Measurements from ENCODE around the gene DNAH17.

- TF ChIP-seq, protein P1, sequence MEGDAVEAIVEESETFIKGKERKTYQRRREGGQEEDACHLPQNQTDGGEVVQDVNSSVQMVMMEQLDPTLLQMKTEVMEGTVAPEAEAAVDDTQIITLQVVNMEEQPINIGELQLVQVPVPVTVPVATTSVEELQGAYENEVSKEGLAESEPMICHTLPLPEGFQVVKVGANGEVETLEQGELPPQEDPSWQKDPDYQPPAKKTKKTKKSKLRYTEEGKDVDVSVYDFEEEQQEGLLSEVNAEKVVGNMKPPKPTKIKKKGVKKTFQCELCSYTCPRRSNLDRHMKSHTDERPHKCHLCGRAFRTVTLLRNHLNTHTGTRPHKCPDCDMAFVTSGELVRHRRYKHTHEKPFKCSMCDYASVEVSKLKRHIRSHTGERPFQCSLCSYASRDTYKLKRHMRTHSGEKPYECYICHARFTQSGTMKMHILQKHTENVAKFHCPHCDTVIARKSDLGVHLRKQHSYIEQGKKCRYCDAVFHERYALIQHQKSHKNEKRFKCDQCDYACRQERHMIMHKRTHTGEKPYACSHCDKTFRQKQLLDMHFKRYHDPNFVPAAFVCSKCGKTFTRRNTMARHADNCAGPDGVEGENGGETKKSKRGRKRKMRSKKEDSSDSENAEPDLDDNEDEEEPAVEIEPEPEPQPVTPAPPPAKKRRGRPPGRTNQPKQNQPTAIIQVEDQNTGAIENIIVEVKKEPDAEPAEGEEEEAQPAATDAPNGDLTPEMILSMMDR (IDR thresholded peaks at IDR 0.05; ENCODE audit: low read depth, low read length, poor library complexity, severe bottlenecking) = no peak
- TF ChIP-seq EZH2phosphoT487 (IDR thresholded peaks at IDR 0.05; ENCODE audit: borderline replicate concordance, low read length) = no peak
Measured at GRCh38 chr17:78618264-78619066, 41.3 kb upstream of the DNAH17 start.

Data from DOHH2 (cell line).